GM21786 (cell line): ENCODE data around the gene LCN2.

ENCODE experiments used
- ATAC-seq: cut with Tn5 transposase; IDR thresholded peaks from one replicate; pipeline ENCODE4 v1.9.1; 2021; ENCODE audit not compliant: unreplicated experiment

LCN2 gene

DNA sequence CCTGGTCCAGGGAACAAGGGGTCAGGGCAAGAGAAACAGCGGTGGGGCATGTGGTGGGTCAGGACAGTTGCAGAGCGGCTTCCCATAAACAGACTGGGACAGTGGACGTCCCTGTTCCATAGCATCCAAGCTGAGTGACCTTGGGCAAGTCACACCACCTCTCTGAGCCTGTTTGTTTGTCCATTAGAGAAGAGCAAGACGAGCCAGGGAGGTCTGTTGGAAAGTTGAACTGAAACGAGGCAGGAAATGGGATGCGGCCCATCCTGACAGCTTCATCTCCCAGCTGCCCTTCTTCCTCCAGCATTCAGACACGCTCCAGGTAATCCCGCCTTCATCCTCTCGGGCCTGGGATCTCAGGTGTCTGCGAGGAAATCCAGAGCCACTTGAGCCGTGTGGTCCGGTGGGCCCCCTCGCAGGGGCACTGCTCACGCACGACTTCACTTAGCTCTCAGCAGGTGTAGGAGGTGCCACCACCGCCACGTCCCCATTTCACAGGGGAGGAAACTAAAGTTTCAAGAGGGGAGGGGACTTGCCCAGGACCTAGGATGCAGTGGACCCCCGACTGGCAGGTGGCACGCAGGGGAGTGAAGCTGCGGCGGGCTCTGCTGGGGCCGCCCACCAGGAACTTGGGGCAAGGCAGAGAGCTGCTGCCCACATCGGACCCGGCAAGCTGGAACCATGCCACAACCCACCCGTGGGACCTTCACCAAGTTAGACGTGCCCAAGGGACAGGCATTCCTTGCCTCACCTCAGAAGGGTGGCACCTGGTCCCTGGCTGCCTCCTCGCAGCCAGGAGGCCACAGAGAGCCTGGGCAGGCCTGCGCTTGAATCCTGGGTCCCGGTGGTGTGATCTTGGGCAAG is 34.7 kb upstream of the LCN2 start:
- ATAC-seq = no peak

DNA sequence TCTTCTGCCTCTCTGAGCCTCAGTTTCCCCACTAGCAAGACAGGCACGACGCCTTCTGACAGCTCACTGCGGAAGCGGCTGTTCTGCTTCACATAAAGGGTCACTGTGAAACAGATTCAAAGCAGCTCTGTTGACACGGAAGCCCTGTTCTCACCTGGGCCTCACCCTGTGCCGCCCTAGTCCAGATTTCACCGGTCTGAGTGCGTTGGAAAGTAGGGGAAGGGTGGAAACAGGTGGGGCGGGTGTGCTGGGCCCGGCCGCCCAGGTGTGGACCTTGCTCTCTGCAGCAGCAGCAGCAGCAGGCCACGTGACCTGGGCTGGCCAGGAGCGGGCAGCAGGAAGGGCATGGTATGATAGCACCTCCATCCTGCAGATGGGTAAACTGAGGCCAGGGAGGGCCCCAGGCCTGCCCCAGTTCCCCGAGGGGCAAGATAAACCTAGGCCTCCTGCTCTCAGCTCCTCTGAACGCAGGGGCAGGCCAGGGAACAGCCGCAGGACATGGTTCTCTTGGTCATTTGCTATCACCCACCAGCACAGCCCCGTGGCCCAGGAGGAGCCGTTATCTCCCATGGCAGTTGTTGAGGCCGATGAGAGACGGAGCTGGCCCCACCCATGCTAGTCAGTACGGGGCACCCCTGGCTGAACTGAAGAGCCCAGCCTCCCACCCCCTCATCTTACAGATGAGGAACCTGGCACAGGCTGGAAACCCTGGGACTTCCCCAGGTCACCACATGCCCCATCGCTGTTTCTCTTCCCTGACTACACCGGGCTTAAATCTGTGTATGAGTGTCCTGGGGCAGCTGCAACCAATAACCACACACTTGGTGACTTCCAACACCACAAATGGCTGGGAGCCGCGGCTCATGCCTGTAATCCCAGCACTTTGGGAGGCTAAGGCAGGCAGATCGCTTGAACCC is 33.8 kb upstream of the LCN2 start:
- ATAC-seq = no peak

DNA sequence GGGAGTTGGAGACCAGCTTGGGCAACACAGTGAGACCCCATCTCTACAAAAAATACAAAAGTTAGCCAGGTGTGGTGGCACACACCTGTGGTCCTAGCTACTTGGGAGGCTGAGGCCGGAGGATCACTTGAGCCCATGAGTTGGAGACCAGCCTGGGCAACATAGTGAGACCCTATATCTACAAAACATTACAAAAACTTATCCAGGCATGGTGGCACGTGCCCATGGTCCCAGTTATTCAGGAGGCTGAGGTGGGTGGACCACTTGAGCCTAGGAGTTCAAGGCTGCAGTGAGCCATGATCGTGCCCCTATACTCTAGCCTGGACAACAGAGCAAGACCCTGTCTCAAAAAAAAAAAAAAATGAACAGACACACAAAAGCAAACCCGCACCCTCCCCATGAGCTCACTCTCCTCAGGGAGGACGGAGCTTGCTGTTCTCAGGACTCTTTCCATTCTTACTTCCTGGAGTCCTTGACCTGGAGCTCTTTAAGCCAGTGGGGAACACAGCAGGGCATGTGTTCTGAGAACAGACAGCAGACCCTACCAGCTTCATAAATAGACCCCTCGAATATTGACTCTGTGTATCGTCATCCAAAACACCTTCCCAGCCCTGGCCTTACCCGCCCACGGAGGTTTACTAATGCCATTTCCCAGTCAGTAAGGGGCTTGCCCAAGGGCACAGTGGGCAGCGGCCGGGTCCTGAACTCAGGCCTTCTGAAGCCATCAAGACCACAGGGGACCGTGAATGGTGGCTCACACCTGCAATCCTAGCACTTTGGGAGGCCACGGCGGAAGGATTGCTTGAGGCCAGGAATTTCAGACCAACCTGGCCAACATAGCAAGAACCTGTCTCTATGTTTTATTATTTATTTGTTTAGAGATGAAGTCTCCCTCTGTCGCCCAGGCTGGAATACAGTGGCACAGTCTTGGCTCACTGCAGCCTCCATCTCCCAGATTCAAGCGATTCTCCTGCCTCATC is 32.9 kb upstream of the LCN2 start:
- ATAC-seq = no peak

DNA sequence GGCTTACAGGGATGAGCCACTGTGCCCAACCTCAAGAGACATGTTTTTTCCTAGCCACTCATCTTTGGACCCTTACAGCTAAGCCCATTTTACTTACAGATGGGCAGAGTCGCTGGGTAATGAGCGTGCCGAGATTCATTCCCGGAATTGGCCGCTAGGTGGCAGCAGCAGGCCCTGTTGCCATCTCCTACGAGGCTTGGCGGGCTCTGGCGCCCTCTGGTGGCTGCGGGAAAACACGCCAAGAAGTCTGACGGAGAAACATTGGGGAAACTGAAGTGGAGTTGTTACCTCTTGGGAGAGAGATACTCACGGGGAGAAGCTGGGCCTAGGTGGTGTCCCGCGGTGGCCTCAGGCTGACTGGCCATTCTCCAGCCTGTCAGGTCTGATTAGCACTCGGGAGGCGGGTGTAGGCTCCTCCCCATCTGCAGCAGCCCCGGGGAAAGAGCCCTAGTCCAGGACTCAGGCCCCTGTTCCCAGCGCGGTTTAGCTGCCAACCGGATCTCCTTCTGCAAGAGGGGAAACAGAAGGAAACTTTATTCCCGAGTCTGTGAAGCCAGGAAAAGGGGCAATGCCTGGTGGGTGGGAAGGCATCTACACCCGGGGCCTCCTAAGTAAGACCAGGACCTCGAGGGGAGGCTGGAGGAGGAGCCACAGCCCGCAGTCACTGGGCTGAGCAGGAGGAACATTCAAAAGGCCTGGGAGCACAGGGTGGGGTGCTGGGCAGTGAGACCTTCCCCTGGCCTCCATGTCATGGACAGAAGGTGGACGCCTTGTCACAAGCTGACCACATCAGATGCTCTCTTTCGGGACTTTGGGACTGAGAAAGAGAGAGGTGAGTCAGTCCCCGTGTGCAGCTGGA is 31.4 kb upstream of the LCN2 start:
- ATAC-seq = peak; percentile 56

DNA sequence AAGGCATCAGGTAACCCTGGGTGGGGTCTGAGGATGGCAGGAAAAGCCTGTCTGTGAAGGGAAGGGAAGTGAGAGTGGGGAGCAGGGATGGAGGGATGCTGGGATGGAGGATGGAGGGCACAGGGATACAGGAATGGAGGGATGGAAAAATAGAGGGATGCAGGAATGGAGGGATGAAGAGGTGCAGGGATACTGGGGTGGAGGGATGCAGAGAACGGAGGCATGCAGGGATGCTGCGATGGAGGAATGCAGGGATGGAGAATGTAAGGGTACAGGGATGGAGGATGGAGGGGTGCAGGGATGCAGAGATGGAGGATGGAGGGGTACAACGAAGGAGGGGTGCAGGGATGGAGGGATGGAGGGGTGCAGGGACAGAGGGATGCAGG is 30.8 kb upstream of the LCN2 start:
- no peak for ATAC-seq

DNA sequence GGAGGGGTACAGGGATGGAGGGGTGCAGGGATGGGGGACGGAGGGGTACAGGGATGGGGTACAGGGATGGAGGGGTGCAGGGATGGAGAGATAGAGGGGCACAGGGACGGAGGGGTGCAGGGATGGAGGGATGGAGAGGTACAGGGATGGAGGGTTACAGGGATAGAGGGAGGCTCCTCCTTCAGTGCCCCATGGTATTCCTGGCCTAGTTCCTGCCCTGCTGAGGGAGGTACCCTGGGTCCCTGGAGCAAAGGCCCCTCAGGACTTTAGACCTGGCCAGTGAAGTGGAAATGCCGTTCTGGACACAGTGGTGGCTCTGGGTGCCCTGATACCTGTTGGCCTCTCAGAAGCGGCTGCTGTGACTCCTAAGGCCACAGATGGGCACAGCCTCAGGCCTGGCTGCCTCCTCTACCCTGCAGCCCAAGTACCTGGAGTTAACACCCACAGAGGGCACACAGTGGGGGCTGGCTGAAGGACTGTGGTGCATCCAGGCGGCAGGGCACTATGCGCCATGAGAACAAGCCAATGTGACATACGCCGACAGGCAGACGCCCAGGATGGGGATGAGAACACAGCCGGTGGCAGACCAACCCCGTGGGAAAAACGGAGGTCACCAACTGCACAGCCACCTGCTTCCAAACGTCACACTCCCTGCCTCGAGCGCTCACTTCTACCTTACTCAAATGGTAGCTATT is 30.1 kb upstream of the LCN2 start:
- ATAC-seq = no peak

DNA sequence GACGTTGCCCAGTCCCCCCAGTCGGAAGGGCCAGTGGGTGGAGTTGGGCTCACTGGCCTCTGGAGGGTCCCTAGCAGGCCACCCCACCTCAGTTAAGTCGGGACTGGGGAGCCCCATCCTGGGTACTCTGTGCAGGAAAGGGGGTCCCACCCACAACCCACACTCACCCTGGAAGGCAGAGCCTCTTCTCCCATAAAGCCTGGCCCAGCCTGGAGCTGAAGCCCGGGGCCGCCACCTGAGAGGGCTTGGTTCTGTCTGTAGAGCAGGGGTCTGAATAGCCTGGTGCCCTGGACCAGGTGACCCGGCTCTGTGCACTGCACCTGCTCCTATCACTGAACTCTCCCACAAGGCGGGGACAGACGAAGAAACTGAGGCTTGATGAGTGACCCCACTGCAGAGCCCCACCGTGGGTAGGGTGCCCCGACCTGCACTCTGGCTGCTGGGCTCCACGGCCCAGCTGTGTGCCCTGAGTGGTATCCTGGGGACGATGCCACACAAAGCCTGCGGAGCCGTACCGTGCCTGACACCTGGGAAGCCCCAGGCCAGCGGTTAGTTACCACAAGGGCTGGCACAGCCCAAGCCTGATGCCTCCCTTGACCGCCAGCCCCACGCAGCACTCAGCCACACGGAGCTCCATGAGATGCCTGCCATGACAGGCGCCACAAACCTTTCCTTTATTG is 29.1 kb upstream of the LCN2 start:
- no peak for ATAC-seq

DNA sequence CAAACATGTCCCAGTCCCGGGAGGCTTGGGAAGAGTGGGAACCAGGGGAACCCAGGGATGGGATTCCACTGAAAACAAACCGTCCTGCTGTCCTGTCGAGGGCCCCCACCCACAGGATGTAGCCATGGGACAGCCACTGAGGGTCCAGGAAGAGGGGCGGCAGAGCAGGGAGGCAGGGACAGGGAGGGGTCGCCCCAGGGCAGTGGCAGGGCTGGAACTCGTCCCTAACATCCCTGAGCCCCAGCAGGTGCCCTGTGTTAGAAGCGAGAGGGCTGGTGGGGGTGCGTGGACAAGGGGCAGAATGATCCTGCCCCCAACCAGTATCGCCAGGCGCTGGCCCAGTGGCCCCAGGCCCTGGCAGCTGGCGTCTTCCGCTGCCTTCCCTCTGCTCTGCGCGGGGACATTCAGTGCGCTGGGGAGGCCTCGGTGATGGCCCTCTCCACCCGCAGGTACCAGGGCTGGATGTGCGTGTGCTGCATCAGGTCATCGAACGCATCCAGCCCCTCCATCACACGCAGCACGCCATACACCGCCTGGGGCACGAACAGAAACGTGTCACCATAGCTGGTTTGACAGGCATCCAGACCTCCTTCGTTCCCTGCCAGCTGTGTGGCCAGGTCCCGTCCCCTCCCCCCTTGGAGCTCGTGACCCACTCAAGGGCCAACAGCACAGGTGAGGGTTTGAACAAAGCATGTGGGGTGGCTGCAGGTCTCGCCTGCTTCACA is 28.4 kb upstream of the LCN2 start:
- no peak for ATAC-seq

GRCh38 chr9:128121466-128121810 is 27.8 kb upstream of the LCN2 start:
- no peak for ATAC-seq

DNA sequence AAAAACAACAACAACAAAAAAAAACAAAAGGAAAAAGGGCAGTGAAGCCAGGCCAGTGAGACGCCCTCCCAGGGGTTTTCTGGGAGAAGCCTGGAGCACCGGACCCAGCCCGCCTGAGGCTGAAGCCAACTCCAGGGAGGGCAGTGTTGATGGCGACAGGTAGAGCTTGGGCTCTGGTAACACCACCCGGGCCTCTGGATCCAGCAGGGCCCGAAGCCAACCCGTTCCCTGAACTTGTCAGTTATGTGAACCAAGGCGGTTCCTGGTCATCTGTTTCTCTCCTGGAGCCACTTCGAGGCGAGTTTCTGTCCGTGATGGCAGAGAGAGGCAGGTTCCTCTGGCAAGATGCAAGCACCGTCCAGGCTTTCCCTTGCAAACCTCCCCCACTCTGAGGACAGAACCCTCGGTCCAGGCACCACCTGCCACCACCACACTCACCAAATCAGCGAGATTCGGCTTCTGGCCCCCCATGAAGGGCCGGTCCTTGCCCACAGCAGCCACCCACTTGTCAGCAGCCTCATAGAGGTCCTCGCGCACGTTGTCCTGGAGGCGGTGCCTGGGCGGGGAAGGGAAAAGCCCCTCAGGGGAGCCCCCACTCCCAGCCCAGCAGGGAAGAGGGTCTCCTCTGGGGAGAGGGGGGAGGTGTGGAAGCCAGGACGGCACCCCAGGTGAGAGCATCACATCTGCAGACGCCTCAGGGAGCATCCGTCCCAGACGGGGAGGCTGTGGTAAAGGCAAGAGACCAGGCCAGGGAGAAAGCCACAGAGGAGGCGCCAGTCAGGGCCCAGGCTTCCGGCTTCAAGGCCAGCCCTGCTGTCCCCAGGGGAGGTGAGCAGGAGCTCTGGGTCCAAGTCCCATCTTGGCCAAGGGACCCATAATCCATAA is 27.1 kb upstream of the LCN2 start:
- ATAC-seq = no peak

DNA sequence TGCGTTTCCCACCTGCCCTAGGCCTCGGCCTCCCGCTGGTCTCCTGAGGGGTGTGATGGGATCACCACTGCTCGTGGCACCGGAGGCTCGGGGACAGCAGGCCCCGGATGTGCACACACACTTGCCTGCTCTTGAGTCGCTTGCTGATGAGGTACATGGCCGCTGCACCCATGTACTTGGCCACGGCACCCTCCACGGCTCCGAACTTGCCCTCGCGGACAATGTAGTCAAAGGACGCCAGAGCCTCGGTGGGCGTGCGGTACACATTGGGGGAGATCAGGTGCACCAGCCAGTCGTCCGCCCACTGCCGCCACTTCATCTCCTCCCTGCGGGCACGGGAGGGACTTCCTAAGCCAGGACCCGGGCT is 26.5 kb upstream of the LCN2 start:
- ATAC-seq = no peak

GRCh38 chr9:128123451-128124080 is 25.7 kb upstream of the LCN2 start:
- ATAC-seq = no peak

GRCh38 chr9:128124451-128124850 is 24.8 kb upstream of the LCN2 start:
- no peak for ATAC-seq

GRCh38 chr9:128124873-128125579 is 24.2 kb upstream of the LCN2 start:
- no peak for ATAC-seq

- no peak for ATAC-seq
These were observed 23.5 kb upstream of the LCN2 start for GRCh38 chr9:128125580-128126354.
